ENCODE data around the gene LPA. TPM values are rescaled to one million over a fixed set of nuclear protein-coding genes. Genes with fewer than 3 reads are reported as not detected.

LPA gene
- total and polyA plus RNA-seq, 12 donors, result 0.10 to 5.7 (median 0.57) TPM; not detected in 5

DNA sequence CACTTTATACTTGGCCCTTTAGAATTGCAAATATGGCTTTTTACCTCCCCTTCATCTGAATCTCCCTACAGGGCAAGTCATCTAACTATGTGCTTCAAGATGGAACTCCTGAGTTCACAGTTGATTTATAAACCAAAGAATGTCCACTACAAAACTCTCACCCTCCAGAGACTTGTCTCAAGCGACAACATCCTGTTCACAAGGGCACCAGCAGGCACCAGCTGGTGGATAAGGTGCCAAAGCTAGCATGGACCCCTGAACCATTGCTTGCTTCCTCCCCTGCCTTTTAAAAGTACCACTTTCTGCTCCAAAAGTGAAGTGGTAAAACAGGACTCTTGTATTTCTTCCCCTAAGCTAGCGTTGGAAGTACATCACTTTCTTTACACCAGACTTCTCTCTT is 154.5 kb downstream of the LPA start:
- Histone ChIP-seq H3K36me3 (replicated peaks in 1 of 2) (no peaks in the 10 kb centered on the region), H3K4me3 (no peak overlapping the region), H3K27me3 (no peaks in the 10 kb centered on the region), H3K9me3 (replicated peaks in 1 of 3) (no peaks in the 10 kb centered on the region), H3K27ac (no peak overlapping the region), H3K4me1 (replicated peaks in 1 of 2) (no peaks in the 10 kb centered on the region)
- intact Hi-C loops (cut with DNase I), result no loop called here
- TF ChIP-seq, protein P1, sequence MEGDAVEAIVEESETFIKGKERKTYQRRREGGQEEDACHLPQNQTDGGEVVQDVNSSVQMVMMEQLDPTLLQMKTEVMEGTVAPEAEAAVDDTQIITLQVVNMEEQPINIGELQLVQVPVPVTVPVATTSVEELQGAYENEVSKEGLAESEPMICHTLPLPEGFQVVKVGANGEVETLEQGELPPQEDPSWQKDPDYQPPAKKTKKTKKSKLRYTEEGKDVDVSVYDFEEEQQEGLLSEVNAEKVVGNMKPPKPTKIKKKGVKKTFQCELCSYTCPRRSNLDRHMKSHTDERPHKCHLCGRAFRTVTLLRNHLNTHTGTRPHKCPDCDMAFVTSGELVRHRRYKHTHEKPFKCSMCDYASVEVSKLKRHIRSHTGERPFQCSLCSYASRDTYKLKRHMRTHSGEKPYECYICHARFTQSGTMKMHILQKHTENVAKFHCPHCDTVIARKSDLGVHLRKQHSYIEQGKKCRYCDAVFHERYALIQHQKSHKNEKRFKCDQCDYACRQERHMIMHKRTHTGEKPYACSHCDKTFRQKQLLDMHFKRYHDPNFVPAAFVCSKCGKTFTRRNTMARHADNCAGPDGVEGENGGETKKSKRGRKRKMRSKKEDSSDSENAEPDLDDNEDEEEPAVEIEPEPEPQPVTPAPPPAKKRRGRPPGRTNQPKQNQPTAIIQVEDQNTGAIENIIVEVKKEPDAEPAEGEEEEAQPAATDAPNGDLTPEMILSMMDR (IDR thresholded peaks at IDR 0.05), result no peak
- TF ChIP-seq POLR2A (IDR thresholded peaks at IDR 0.05), result no peak
- DNase-seq, result no peak
- WGBS, 4 donors, result 83 to 89% (median 87%) methylated on average over 2 of the region's 2 CpGs

DNA sequence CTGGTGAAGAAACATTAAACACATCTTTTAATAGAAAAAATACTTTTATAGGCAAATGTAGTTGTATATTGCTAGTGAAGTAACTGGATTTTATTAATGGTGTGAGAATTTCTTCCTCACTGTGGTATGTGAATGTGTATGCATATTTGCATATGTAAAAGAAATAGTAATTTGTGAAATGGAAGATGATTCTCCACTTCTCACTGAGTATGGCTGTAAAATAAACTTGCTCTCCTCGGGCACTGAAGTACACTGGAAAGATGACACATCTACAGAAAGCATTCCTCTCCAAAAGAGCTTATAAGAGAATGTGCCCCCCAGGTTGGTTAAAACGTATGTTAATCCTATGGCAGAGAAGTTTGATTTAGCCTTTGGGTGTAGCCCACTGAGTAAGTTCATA is 155.5 kb downstream of the LPA start:
- 66 to 88% (median 75%) methylated on average over 2 of the region's 2 CpGs for WGBS, 4 donors

DNA sequence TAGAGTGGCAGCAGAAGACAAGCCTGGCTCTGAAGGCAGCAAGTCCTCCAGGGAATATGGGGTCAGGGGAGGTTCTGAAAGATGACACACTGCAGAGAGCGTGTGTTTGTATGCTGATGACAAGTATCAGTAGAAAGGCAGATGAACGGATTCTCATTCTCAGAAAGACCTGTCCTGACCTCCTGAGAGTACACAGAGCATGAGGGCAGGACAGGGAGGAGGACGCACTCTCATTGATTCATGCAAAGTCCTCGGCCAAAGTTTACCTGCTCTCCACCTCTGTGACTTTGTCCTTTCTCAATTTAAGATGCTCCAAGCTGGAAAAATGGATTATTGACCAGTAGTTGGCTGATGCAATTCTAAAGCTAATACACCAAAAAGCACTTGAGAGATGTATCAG is 156.7 kb downstream of the LPA start:
- TF ChIP-seq POLR2A (IDR thresholded peaks at IDR 0.05), result no peak
- DNase-seq, result no peak
- Histone ChIP-seq H3K27ac (no peak overlapping the region), H3K4me1 (replicated peaks in 1 of 2) (no peaks in the 10 kb centered on the region), H3K36me3 (replicated peaks in 1 of 2) (no peaks in the 10 kb centered on the region), H3K27me3 (no peaks in the 10 kb centered on the region), H3K9me3 (replicated peaks in 1 of 3) (peaks cover 0 to 12% (median 0%) of the 10 kb centered on the region in 3 donors), H3K4me3 (no peak overlapping the region)
- intact Hi-C loops (cut with DNase I), result no loop called here
- WGBS, 4 donors, result 75 to 88% (median 86%) methylated on average over 4 of the region's 4 CpGs

More for the DNA sequence above, 155.5 kb downstream of the LPA start:
- H3K27ac ChIP-seq, result no peak overlapping the region
- peaks cover 0 to 8% (median 0%) of the 10 kb centered on the region in 3 donors for H3K9me3 ChIP-seq (replicated peaks in 1 of 3)
- no peaks in the 10 kb centered on the region for H3K4me1 ChIP-seq (replicated peaks in 1 of 2)
- intact Hi-C loops (cut with DNase I), result no loop called here
- no peak overlapping the region for H3K4me3 ChIP-seq
- no peak for DNase-seq
- TF ChIP-seq POLR2A (IDR thresholded peaks at IDR 0.05), result no peak
- TF ChIP-seq, protein P1 (IDR thresholded peaks at IDR 0.05), result no peak
- H3K36me3 ChIP-seq (replicated peaks in 1 of 2), result no peaks in the 10 kb centered on the region
- no peaks in the 10 kb centered on the region for H3K27me3 ChIP-seq

DNA sequence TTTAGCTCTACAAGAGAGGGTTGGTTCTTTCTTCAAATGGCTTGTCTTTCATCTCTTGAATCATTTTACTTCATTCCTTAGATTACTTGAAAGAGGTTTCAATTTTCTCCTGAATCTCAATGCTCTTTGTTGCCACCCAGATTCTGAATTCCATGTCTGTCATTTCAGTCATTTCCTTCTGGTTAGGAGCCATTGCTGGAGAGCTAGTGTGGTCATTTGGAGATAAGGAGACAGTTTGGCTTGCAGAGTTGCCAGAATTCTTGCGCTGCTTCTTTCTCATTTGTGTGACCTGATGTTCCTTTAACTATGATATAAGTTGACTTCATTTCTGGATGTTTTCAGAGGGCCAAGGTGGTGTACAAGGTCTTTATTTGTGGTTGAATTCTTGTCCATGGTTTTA is 158.1 kb downstream of the LPA start:
- Histone ChIP-seq H3K36me3 (replicated peaks in 1 of 2) (no peaks in the 10 kb centered on the region), H3K4me1 (replicated peaks in 1 of 2) (no peaks in the 10 kb centered on the region), H3K27me3 (no peaks in the 10 kb centered on the region), H3K9me3 (replicated peaks in 1 of 3) (peaks cover 0 to 12% (median 0%) of the 10 kb centered on the region in 3 donors), H3K27ac (no peak overlapping the region), H3K4me3 (no peak overlapping the region)
- intact Hi-C loops (cut with DNase I), result no loop called here
- WGBS, 4 donors, result 57 to 76% (median 73%) methylated on average over 1 of the region's 1 CpG
- peak in 1 of 7 donors; percentile 7 for DNase-seq
- no peak for TF ChIP-seq POLR2A (IDR thresholded peaks at IDR 0.05)
- TF ChIP-seq, protein P1 (IDR thresholded peaks at IDR 0.05), result no peak

DNA sequence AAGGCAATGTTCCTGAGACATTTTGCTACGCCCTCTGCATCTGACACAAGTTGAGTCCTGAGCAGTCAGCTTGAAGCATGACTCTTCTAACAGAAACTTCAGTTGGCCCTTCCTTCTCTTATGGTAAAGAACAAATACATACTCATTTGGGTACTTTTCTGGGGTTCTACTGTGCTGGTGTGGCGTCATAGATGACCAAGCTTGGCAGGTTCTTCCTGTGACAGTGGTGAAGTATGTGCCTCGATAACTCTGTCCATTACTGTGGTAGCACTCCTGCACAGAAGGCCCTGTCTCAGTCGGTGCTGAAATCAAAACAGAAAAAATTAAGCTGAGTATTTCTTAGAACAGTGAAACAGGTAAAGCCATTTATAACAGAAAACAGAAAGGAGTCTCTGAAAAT is 163.4 kb downstream of the LPA start:
- H3K36me3 ChIP-seq (replicated peaks in 1 of 2), result no peaks in the 10 kb centered on the region
- TF ChIP-seq POLR2A (IDR thresholded peaks at IDR 0.05), result no peak
- TF ChIP-seq, protein P1 (IDR thresholded peaks at IDR 0.05), result no peak
- no peak for DNase-seq
- peaks cover 0 to 12% (median 0%) of the 10 kb centered on the region in 3 donors for H3K9me3 ChIP-seq (replicated peaks in 1 of 3)
- no peak overlapping the region for H3K27ac ChIP-seq
- no peaks in the 10 kb centered on the region for H3K4me1 ChIP-seq (replicated peaks in 1 of 2)
- intact Hi-C loops (cut with DNase I), result no loop called here
- no peak overlapping the region for H3K4me3 ChIP-seq
- 90 to 93% (median 91%) methylated on average over 4 of the region's 4 CpGs for WGBS, 4 donors
- H3K27me3 ChIP-seq, result no peaks in the 10 kb centered on the region

Measured in adrenal gland (tissue), 12 donors.